ENCODE results near the gene BAHCC1.

The BAHCC1 gene

GRCh38 chr17:81390029-81390872 is 5.0 kb upstream of the BAHCC1 start:
- DNase-seq (ENCODE audit: insufficient read length) (no peak), FAIRE-seq (no peak)
- TF ChIP-seq TAF1 (IDR thresholded peaks at IDR 0.05; ENCODE audit: borderline replicate concordance, low read depth, low read length) (no peak), POLR2A (IDR thresholded peaks at IDR 0.05; ENCODE audit: low read depth, low read length) (no peak)

GRCh38 chr17:81390873-81391255 is 4.4 kb upstream of the BAHCC1 start:
- FAIRE-seq (no peak), DNase-seq (ENCODE audit: insufficient read length) (no peak)
- TF ChIP-seq POLR2AphosphoS5 (IDR thresholded peaks at IDR 0.05; ENCODE audit: low read depth, low read length) = no peak
- TF ChIP-seq TAF1 (IDR thresholded peaks at IDR 0.05; ENCODE audit: borderline replicate concordance, low read depth, low read length) = no peak
- TF ChIP-seq POLR2A (IDR thresholded peaks at IDR 0.05; ENCODE audit: low read depth, low read length) = no peak

GRCh38 chr17:81391293-81391935 is 3.8 kb upstream of the BAHCC1 start:
- TF ChIP-seq POLR2AphosphoS5 (IDR thresholded peaks at IDR 0.05; ENCODE audit: low read depth, low read length) (no peak), TAF1 (IDR thresholded peaks at IDR 0.05; ENCODE audit: borderline replicate concordance, low read depth, low read length) (no peak), POLR2A (IDR thresholded peaks at IDR 0.05; ENCODE audit: low read depth, low read length) (no peak)
- FAIRE-seq (no peak), DNase-seq (ENCODE audit: insufficient read length) (no peak)

- DNase-seq (ENCODE audit: insufficient read length) (no peak), FAIRE-seq (no peak)
- TF ChIP-seq POLR2A (IDR thresholded peaks at IDR 0.05; ENCODE audit: low read depth, low read length) (no peak), TAF1 (IDR thresholded peaks at IDR 0.05; ENCODE audit: borderline replicate concordance, low read depth, low read length) (no peak), POLR2AphosphoS5 (IDR thresholded peaks at IDR 0.05; ENCODE audit: low read depth, low read length) (no peak)
Measured at GRCh38 chr17:81391936-81392908, 3.0 kb upstream of the BAHCC1 start.

- no peak for DNase-seq (ENCODE audit: insufficient read length)
- no peak for TF ChIP-seq TAF1 (IDR thresholded peaks at IDR 0.05; ENCODE audit: borderline replicate concordance, low read depth, low read length)
- TF ChIP-seq POLR2AphosphoS5 (IDR thresholded peaks at IDR 0.05; ENCODE audit: low read depth, low read length) = no peak
- TF ChIP-seq POLR2A (IDR thresholded peaks at IDR 0.05; ENCODE audit: low read depth, low read length) = no peak
- no peak for FAIRE-seq
Measured at GRCh38 chr17:81392909-81393654, 2.2 kb upstream of the BAHCC1 start.

- DNase-seq (ENCODE audit: insufficient read length) (peak; percentile 64), FAIRE-seq (no peak)
- TF ChIP-seq POLR2A (IDR thresholded peaks at IDR 0.05; ENCODE audit: low read depth, low read length) (no peak), TAF1 (IDR thresholded peaks at IDR 0.05; ENCODE audit: borderline replicate concordance, low read depth, low read length) (no peak), POLR2AphosphoS5 (IDR thresholded peaks at IDR 0.05; ENCODE audit: low read depth, low read length) (no peak)
Measured at GRCh38 chr17:81393684-81394376, 1.4 kb upstream of the BAHCC1 start.

- TF ChIP-seq POLR2A (IDR thresholded peaks at IDR 0.05; ENCODE audit: low read depth, low read length) (no peak), TAF1 (IDR thresholded peaks at IDR 0.05; ENCODE audit: borderline replicate concordance, low read depth, low read length) (no peak), POLR2AphosphoS5 (IDR thresholded peaks at IDR 0.05; ENCODE audit: low read depth, low read length) (no peak)
- FAIRE-seq (no peak), DNase-seq (ENCODE audit: insufficient read length) (no peak)
Measured at GRCh38 chr17:81394377-81394920, 808 bp upstream of the BAHCC1 start.

- FAIRE-seq = no peak
- no peak for DNase-seq (ENCODE audit: insufficient read length)
- TF ChIP-seq POLR2AphosphoS5 (IDR thresholded peaks at IDR 0.05; ENCODE audit: low read depth, low read length) (no peak), POLR2A (IDR thresholded peaks at IDR 0.05; ENCODE audit: low read depth, low read length) (no peak), TAF1 (IDR thresholded peaks at IDR 0.05; ENCODE audit: borderline replicate concordance, low read depth, low read length) (no peak)
Measured at GRCh38 chr17:81395600-81396277, 482 bp downstream of the BAHCC1 start.

- TF ChIP-seq TAF1 (IDR thresholded peaks at IDR 0.05; ENCODE audit: borderline replicate concordance, low read depth, low read length) (no peak), POLR2AphosphoS5 (IDR thresholded peaks at IDR 0.05; ENCODE audit: low read depth, low read length) (no peak), POLR2A (IDR thresholded peaks at IDR 0.05; ENCODE audit: low read depth, low read length) (no peak)
- DNase-seq (ENCODE audit: insufficient read length) (no peak), FAIRE-seq (no peak)
Measured at GRCh38 chr17:81396278-81396721, 1.0 kb downstream of the BAHCC1 start.

Data from GM12892 (cell line).